Measurements from ENCODE around the gene CALU. TPM values are rescaled to one million over a fixed set of nuclear protein-coding genes. Genes with fewer than 3 reads are reported as not detected.

CALU gene
- total RNA-seq, 2 experiments from 2014 or later: 26.0 to 30.2 TPM

DNA sequence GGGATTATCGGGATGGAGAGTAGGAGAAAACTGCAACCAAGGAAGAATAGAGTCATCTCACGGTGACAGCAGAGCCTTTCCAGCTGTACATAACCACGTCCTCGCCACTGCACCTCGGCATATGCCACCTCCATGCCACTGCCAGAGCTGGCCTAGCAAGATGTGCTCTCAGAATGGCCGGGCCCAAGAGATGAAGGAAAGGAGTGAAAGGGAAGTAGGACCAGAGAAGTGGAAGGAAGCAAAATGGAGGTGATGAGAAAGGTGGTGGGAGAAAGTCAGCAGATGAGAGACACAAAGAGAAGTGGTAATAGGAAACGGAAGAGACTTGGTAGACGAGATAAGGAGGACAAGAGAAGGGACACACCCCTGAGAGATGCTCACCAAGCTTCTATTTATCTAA is 8.0 kb upstream of the CALU start:
- Mint-ChIP-seq H3K27me3 (peaks cover 17% of the 10 kb centered on the region), H3K36me3 (no peaks in the 10 kb centered on the region), H3K27ac (no peak overlapping the region)

GRCh38 chr7:128732521-128733277 is 6.5 kb upstream of the CALU start:
- POLR2A ChIA-PET: no interaction called here
- no peaks in the 10 kb centered on the region for H3K36me3 Mint-ChIP-seq

More for the DNA sequence above, 8.0 kb upstream of the CALU start:
- POLR2A ChIA-PET: no interaction called here
- H3K4me3 Mint-ChIP-seq: no peak overlapping the region
- no peaks in the 10 kb centered on the region for H3K4me1 Mint-ChIP-seq
- ATAC-seq (ENCODE audit: low read depth): no peak
- DNase-seq: no peak
- no peaks in the 10 kb centered on the region for H3K9me3 Mint-ChIP-seq

DNA sequence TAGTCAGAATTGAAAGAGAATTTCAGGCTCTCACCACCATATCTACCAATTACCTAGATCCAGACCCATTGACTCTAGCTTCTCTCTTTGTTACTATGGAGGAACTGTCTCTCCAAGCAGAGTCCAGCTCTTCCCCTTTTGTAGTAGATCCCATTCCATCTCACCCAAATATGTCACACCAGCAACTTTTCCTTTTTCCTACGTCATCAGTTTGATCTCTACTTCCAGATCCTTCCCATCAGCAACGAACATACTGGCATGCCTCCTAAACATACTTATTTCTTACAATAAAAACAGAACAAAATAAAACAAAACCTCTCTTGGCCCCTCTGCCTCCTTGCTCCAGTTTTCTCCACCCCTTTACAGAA is 5.9 kb upstream of the CALU start:
- H3K4me3 Mint-ChIP-seq: no peak overlapping the region
- H3K36me3 Mint-ChIP-seq: no peaks in the 10 kb centered on the region
- H3K27ac Mint-ChIP-seq: no peak overlapping the region
- DNase-seq (no peak), ATAC-seq (ENCODE audit: low read depth) (no peak)
- peaks cover 1% of the 10 kb centered on the region for H3K27me3 Mint-ChIP-seq
- POLR2A ChIA-PET: no interaction called here
- H3K4me1 Mint-ChIP-seq: peaks cover 3% of the 10 kb centered on the region
- H3K9me3 Mint-ChIP-seq: no peaks in the 10 kb centered on the region

More at GRCh38 chr7:128732521-128733277, 6.5 kb upstream of the CALU start:
- Mint-ChIP-seq H3K9me3 (no peaks in the 10 kb centered on the region), H3K27ac (no peak overlapping the region), H3K4me3 (no peak overlapping the region), H3K4me1 (no peaks in the 10 kb centered on the region), H3K27me3 (peaks cover 5% of the 10 kb centered on the region)
- no peak for DNase-seq
- no peak for ATAC-seq (ENCODE audit: low read depth)

DNA sequence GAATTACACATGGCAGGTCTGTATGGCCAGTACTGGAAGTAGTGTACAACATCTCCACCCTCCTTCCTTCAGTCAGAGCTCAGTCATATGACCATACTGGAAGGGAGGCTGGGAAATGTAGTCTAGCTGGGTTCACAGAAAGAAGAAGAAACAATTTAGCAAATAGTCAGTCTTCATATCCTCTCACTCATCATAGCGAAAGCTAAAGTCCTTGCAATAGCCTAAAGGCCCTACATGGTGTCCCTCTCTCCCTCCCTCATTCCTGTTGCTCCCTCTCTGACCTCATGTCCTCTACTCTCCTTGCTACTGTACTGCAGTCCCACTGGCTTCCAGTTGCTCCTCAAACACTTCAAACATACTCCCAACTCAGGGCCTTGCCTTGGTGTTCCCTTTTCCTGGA is 4.3 kb upstream of the CALU start:
- ATAC-seq (ENCODE audit: low read depth) (no peak), DNase-seq (no peak)
- no peaks in the 10 kb centered on the region for H3K9me3 Mint-ChIP-seq
- peaks cover 9% of the 10 kb centered on the region for H3K4me1 Mint-ChIP-seq
- POLR2A ChIA-PET: no interaction called here
- no peaks in the 10 kb centered on the region for H3K27me3 Mint-ChIP-seq
- peaks cover 1% of the 10 kb centered on the region for H3K36me3 Mint-ChIP-seq
- no peak overlapping the region for H3K4me3 Mint-ChIP-seq
- no peak overlapping the region for H3K27ac Mint-ChIP-seq

GRCh38 chr7:128735436-128735835 is 3.7 kb upstream of the CALU start:
- H3K4me1 Mint-ChIP-seq: peaks cover 12% of the 10 kb centered on the region
- no peaks in the 10 kb centered on the region for H3K9me3 Mint-ChIP-seq
- no peaks in the 10 kb centered on the region for H3K27me3 Mint-ChIP-seq
- DNase-seq (no peak), ATAC-seq (ENCODE audit: low read depth) (no peak)
- POLR2A ChIA-PET: no interaction called here
- no peak overlapping the region for H3K27ac Mint-ChIP-seq
- H3K4me3 Mint-ChIP-seq: no peak overlapping the region
- peaks cover 1% of the 10 kb centered on the region for H3K36me3 Mint-ChIP-seq

- Mint-ChIP-seq H3K4me3 (no peak overlapping the region), H3K27me3 (no peaks in the 10 kb centered on the region), H3K4me1 (peaks cover 26% of the 10 kb centered on the region), H3K27ac (no peak overlapping the region), H3K36me3 (peaks cover 5% of the 10 kb centered on the region), H3K9me3 (no peaks in the 10 kb centered on the region)
- POLR2A ChIA-PET: no interaction called here
- DNase-seq (no peak), ATAC-seq (ENCODE audit: low read depth) (no peak)
Measured at GRCh38 chr7:128737441-128737840, 1.7 kb upstream of the CALU start.

DNA sequence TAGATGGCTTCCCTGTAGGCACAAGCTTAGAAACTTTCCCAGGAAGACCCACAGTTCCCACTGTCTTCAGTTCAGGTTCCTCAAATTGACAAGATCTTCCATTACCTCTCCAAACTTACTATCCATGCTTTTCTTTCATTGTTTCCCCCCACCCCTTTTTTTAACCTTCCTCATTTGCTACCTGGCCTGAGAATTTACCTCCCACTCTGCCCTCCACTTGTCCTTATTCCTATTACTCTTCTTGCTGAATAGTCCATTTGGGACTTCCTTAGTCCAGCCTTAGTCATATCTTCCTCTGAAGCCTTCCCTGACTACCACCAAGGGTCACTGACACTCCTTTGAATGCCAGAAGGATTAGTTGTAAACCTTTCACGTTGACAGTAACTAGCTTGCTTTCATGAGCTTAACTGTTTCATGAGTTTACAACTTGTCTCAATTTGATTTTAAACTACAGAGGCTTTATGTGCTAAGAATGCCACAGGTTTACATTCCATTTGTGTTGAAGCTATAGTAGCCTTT is 1.2 kb upstream of the CALU start:
- POLR2A ChIA-PET: interaction anchor here (1.0 to 2.1 kb wide), 2 partner anchors 10 to 53 kb away, joined by 5 to 7 read pairs; no protein-coding TSS in a partner anchor
- H3K4me1 Mint-ChIP-seq: peaks cover 26% of the 10 kb centered on the region
- H3K27ac Mint-ChIP-seq: no peak overlapping the region
- no peaks in the 10 kb centered on the region for H3K9me3 Mint-ChIP-seq
- no peak for ATAC-seq (ENCODE audit: low read depth)
- no peak for DNase-seq
- no peaks in the 10 kb centered on the region for H3K27me3 Mint-ChIP-seq
- peaks cover 5% of the 10 kb centered on the region for H3K36me3 Mint-ChIP-seq
- H3K4me3 Mint-ChIP-seq: peak overlapping the region; percentile 99

GRCh38 chr7:128738570-128739047 is 550 bp upstream of the CALU start:
- Mint-ChIP-seq H3K9me3 (no peaks in the 10 kb centered on the region), H3K36me3 (peaks cover 5% of the 10 kb centered on the region), H3K27ac (peak overlapping the region; percentile 99), H3K4me3 (peak overlapping the region; percentile 99), H3K4me1 (peaks cover 26% of the 10 kb centered on the region), H3K27me3 (no peaks in the 10 kb centered on the region)
- POLR2A ChIA-PET: interaction anchor here (0.6 to 2.1 kb wide), 8 partner anchors 9 to 283 kb away, joined by 3 to 7 read pairs (median 4); partner anchors contain the start of gene CCDC136
- DNase-seq (no peak), ATAC-seq (ENCODE audit: low read depth) (peak; percentile 5)

- Mint-ChIP-seq H3K27me3 (no peaks in the 10 kb centered on the region), H3K4me1 (peaks cover 31% of the 10 kb centered on the region), H3K36me3 (peaks cover 5% of the 10 kb centered on the region), H3K27ac (peak overlapping the region; percentile 99), H3K4me3 (peak overlapping the region; percentile 99), H3K9me3 (no peaks in the 10 kb centered on the region)
- no peak for ATAC-seq (ENCODE audit: low read depth)
- DNase-seq: no peak
- POLR2A ChIA-PET: interaction anchor here (0.6 to 2.1 kb wide), 8 partner anchors 11 to 1450 kb away, joined by 3 to 6 read pairs (median 4); partner anchors contain the start of gene CCDC136
Measured at GRCh38 chr7:128739990-128740682, 977 bp downstream of the CALU start.

DNA sequence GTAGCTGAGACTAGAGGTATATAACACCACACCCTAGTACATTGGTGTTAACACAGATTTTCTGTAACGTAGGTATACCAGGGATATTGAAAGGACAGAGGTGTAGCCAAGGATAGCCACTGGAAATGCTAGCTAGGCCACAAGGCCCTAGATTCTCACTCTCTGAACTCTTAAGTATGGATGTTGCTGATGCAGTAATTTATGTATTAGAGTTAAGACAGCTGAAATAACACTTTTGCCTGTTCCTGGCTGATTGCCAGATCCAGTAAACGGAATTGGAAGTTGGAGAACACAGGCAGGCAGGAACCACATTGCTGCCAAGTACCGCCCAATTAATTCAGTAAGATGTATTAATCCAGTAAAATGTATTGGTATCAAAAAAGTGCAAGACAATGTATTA is 1.8 kb downstream of the CALU start:
- no peak for ATAC-seq (ENCODE audit: low read depth)
- peaks cover 31% of the 10 kb centered on the region for H3K4me1 Mint-ChIP-seq
- H3K4me3 Mint-ChIP-seq: no peak overlapping the region
- POLR2A ChIA-PET: no interaction called here
- H3K27ac Mint-ChIP-seq: no peak overlapping the region
- peaks cover 5% of the 10 kb centered on the region for H3K36me3 Mint-ChIP-seq
- no peaks in the 10 kb centered on the region for H3K9me3 Mint-ChIP-seq
- no peak for DNase-seq
- H3K27me3 Mint-ChIP-seq: no peaks in the 10 kb centered on the region

DNA sequence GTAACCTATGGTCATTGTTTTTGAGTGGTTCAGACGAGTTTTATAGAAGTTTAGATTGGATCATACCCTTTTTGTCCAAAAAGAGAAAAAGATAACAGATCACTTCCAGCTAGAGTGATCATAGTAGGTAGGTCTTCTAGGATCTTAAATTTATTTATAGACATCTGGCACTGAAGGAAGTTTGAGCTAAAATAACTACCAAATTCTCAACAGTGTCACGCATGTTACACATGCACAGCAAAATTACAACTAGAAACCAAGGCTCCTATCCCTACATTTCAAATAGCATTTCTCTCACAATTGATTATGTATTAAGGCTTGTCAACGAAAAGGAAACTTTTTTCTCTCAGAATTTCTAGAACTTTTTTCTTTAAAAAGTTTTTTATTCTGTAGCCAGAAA is 2.3 kb downstream of the CALU start:
- DNase-seq (no peak), ATAC-seq (ENCODE audit: low read depth) (no peak)
- POLR2A ChIA-PET: no interaction called here
- Mint-ChIP-seq H3K4me3 (no peak overlapping the region), H3K27me3 (no peaks in the 10 kb centered on the region), H3K4me1 (peaks cover 31% of the 10 kb centered on the region), H3K27ac (no peak overlapping the region), H3K36me3 (peaks cover 5% of the 10 kb centered on the region), H3K9me3 (no peaks in the 10 kb centered on the region)

GRCh38 chr7:128742206-128742605 is 3.0 kb downstream of the CALU start:
- Mint-ChIP-seq H3K27ac (no peak overlapping the region), H3K9me3 (no peaks in the 10 kb centered on the region), H3K36me3 (peaks cover 5% of the 10 kb centered on the region), H3K4me1 (peaks cover 33% of the 10 kb centered on the region), H3K27me3 (no peaks in the 10 kb centered on the region), H3K4me3 (no peak overlapping the region)
- POLR2A ChIA-PET: no interaction called here
- DNase-seq: no peak
- no peak for ATAC-seq (ENCODE audit: low read depth)

DNA sequence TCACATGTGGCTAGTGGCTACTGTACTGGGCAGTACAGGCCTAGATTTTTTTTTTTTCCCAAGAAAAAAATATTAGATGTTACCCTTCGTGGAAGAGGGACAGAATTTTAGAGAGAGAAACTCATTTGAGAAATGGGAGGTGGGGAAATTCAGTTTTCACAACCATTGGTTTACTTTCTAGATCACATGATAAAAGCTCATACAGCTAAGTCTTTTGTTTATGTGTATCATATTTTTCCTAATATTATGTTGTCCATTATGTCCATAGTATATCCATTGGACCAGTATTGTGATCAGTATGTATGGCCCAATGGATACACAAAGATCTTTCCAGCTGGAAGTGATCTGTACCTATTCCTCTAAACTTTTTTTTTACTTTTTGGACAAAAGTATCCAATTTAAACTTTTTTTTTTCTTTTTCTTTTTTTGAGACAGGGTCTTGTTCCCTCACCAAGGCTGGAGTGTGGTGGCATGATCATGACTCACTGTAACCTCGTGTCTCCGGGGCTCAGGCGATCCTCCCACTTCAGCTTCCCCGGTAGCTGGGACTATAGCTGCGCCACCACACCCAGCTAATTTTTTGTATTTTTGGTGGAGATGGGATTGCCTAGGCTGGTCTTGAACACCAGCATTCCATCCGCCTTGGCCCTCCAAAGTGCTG is 4.1 kb downstream of the CALU start:
- Mint-ChIP-seq H3K27ac (no peak overlapping the region), H3K9me3 (no peaks in the 10 kb centered on the region), H3K4me1 (peaks cover 34% of the 10 kb centered on the region), H3K4me3 (no peak overlapping the region), H3K36me3 (peaks cover 12% of the 10 kb centered on the region), H3K27me3 (no peaks in the 10 kb centered on the region)
- POLR2A ChIA-PET: interaction anchor here (0.7 kb wide), 1 partner anchor 633 kb away, joined by 3 read pairs; no protein-coding TSS in a partner anchor
- ATAC-seq (ENCODE audit: low read depth): no peak
- no peak for DNase-seq
